Measurements from ENCODE around the gene SLC5A2. TPM values are rescaled to one million over a fixed set of nuclear protein-coding genes. Genes with fewer than 3 reads are reported as not detected.
"Not testable (repeated sequence)": the region's sequence is repeated elsewhere in the genome, so short reads cannot be mapped to it uniquely, and the experiment has no call there.

The SLC5A2 gene
- total RNA-seq, 1 experiment from 2014 or later = not detected

DNA sequence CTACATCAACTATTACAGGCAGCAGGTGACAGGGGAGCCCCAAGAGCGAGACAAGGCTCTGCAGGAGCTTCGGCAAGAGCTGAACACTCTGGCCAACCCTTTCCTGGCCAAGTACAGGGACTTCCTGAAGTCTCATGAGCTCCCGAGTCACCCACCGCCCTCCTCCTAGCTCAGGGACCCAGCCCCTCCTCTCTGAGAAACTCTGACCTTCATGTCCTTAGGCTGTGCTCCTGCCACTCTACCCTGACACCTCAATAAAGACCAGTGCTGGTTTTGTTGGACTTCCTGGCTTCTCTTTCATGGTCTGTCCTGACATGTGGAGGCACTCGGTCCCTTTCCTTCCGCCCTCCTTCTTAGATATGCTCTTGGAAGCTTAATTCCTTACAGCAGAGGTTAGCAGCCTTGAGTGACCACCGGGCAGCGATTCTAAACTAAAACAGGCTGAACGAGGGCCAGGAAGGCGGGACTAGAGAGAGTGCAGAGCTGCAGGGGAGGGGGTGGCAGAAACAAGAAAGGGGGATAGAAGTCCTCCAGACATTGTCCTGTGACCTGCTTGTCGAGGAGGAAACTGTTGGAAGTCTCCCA, 45.7 kb downstream of the SLC5A2 start:
- H3K4me1 ChIP-seq (replicated peaks) = no peaks in the 10 kb centered on the region
- peaks cover 17% of the 10 kb centered on the region for H3K27me3 ChIP-seq (replicated peaks)
- no peaks in the 10 kb centered on the region for H3K9me3 ChIP-seq (replicated peaks)
- H3K36me3 ChIP-seq = no peaks in the 10 kb centered on the region
- no peak for DNase-seq (ENCODE audit: low read depth in 1 of 2, low spot score in 2 of 2)
- no peak overlapping the region for H3K4me3 ChIP-seq
- H3K27ac ChIP-seq = no peak overlapping the region

DNA sequence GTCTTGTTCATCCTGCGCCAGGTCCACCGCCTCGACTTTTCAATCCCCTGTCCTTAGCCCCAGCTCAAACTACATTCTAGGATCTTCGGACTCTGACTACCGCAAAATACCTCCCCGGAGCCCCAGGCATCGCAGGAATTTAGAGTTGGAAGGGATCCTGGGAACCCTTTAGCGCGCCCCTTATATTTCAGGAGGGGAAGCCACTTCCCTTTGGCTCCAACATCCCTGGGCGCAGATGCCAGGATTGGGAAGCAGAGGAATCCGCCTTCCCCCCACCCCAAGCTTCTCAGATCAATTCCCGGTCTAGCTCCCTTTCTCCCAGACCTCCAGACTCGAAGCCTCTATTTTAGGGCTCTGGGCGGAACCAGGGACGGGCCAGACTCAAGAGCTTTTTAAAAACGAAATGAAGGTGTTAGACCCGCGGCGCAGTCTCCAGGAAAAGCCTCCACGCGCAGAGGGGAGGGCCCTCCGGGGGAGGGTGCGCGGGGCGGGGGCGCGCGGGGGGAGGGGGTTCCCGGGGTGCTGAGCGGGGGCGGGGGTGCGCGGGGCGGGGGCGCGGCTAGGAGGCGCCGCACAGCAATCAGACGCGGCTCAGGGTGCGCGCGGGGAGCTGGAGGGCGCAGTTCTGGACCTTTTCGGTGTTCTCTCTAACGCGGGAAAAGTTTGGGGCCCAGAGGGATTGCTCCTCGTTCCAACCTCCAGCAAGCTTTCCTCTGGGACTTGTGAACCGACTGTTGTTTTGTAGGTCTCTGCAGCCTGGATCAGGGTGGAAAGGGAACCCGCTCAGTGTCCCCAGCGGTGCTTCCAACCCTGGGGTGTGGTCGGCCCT, 46.4 kb downstream of the SLC5A2 start:
- Histone ChIP-seq H3K27ac (no peak overlapping the region), H3K4me1 (replicated peaks) (no peaks in the 10 kb centered on the region), H3K36me3 (no peaks in the 10 kb centered on the region), H3K4me3 (no peak overlapping the region), H3K27me3 (replicated peaks) (peaks cover 17% of the 10 kb centered on the region), H3K9me3 (replicated peaks) (no peaks in the 10 kb centered on the region)
- DNase-seq (ENCODE audit: low read depth in 1 of 2, low spot score in 2 of 2) = no peak

DNA sequence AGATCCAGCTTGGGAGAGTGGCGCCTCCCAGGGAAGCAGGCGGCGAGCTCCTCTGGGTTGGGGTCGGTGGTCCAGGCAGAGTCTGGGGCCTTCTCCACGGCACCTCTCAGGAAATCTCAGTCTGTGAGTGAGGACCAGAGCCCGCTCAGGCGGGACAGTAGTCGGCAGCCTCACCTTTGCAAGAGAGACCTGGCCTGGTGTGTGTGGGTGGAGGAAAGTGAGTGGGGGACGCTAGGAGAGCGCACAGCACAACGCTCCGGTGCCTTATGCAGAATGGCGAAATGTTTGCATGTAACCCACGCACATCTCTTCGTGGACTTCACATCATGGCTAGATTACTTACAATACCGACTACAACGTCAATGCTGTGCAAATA, 47.0 kb downstream of the SLC5A2 start:
- H3K36me3 ChIP-seq = no peaks in the 10 kb centered on the region
- no peak for DNase-seq (ENCODE audit: low read depth in 1 of 2, low spot score in 2 of 2)
- H3K4me3 ChIP-seq = no peak overlapping the region
- H3K27me3 ChIP-seq (replicated peaks) = peaks cover 17% of the 10 kb centered on the region
- no peaks in the 10 kb centered on the region for H3K4me1 ChIP-seq (replicated peaks)
- H3K9me3 ChIP-seq (replicated peaks) = no peaks in the 10 kb centered on the region
- no peak overlapping the region for H3K27ac ChIP-seq

DNA sequence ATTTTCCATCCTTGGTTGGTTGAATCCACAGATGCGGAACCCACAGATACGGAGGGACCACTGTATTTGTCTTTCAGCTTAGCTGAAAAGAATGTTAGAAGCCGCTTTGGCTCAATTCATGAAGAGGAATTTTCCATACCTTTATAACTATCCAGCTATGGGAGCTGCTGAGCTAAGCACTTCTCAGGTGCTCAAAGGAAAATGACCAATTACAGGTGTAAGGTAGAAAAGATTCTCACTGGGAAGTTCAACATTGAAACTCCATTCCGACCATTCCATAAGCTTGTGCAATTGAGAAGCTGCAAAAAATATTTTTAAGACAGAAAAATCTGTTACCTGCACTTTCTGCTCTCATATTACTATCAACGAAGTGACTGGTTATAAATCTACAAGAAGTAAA, 47.5 kb downstream of the SLC5A2 start:
- no peaks in the 10 kb centered on the region for H3K9me3 ChIP-seq (replicated peaks)
- H3K36me3 ChIP-seq = no peaks in the 10 kb centered on the region

DNA sequence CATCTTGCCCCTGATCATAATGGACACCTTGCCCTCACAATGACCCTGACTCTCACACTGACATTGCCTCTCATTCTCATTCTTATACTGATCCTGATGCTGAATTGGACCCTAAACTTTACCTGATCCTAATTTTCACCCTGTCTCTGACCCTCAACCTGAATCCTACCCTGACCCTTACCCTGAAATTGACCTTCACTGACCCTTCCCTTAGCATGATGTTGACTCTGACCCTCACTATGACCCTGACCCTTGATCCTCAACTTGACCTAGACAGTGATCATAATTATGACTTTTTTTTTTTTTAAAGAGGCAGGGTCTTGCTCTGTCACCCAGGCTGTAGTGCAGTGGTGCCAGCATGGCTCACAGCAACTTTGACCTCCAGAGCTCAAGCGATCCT, 48.2 kb downstream of the SLC5A2 start:
- H3K4me3 ChIP-seq = no peak overlapping the region
- no peaks in the 10 kb centered on the region for H3K36me3 ChIP-seq
- peaks cover 17% of the 10 kb centered on the region for H3K27me3 ChIP-seq (replicated peaks)
- no peaks in the 10 kb centered on the region for H3K4me1 ChIP-seq (replicated peaks)
- DNase-seq (ENCODE audit: low read depth in 1 of 2, low spot score in 2 of 2) = no peak
- no peak overlapping the region for H3K27ac ChIP-seq
- H3K9me3 ChIP-seq (replicated peaks) = no peaks in the 10 kb centered on the region

More for the DNA sequence above, 47.5 kb downstream of the SLC5A2 start:
- no peak overlapping the region for H3K4me3 ChIP-seq
- no peak for DNase-seq (ENCODE audit: low read depth in 1 of 2, low spot score in 2 of 2)
- no peaks in the 10 kb centered on the region for H3K4me1 ChIP-seq (replicated peaks)
- H3K27me3 ChIP-seq (replicated peaks) = peaks cover 17% of the 10 kb centered on the region
- no peak overlapping the region for H3K27ac ChIP-seq

DNA sequence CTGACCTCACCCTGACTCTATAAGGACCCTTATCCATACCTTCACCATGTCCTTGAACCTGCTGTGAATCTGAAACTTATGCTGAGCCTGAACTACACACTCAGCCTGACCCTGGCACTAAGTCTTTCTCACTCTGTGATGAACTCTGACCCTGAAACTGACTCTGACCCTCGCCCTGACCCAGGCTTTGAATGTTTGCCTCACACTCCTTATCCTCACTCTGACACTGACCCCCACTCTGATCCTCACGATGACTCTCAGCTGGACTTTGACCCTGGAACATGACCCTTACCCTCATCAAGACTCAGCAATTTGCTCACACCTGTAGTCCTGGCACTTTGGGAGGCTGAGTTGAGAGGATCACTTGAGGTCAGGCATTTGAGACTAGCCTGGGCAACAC, 49.2 kb downstream of the SLC5A2 start:
- Histone ChIP-seq H3K27ac (no peak overlapping the region), H3K36me3 (no peaks in the 10 kb centered on the region), H3K9me3 (replicated peaks) (no peaks in the 10 kb centered on the region), H3K4me1 (replicated peaks) (no peaks in the 10 kb centered on the region), H3K4me3 (no peak overlapping the region), H3K27me3 (replicated peaks) (peaks cover 17% of the 10 kb centered on the region)
- no peak for DNase-seq (ENCODE audit: low read depth in 1 of 2, low spot score in 2 of 2)

DNA sequence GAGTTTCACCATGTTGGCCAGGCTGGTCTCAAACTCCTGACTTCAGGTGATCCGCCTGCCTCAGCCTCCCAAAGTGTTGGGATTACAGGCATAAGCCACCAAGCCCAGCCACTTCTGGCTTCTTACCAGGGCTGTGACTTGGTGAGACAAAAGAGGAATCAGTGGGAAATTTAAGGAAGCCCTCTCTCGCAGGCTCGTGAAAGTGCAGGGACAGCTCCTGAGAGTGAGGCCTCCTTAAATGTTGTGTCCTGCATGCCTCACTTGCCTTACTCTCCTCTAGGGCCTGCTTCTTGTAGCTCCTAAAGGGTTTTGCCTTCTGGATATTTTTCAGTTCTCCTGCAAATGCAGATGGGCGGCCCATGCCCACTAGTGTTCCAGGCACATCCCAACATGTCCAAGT, 50.0 kb downstream of the SLC5A2 start:
- peaks cover 21% of the 10 kb centered on the region for H3K27me3 ChIP-seq (replicated peaks)
- no peaks in the 10 kb centered on the region for H3K9me3 ChIP-seq (replicated peaks)
- H3K4me1 ChIP-seq (replicated peaks) = 0 out of 2 replicates have a peak, but pooled peaks cover 3% of the 10 kb centered on the region
- no peak overlapping the region for H3K27ac ChIP-seq
- H3K36me3 ChIP-seq = no peaks in the 10 kb centered on the region
- DNase-seq (ENCODE audit: low read depth in 1 of 2, low spot score in 2 of 2) = no peak
- no peak overlapping the region for H3K4me3 ChIP-seq

DNA sequence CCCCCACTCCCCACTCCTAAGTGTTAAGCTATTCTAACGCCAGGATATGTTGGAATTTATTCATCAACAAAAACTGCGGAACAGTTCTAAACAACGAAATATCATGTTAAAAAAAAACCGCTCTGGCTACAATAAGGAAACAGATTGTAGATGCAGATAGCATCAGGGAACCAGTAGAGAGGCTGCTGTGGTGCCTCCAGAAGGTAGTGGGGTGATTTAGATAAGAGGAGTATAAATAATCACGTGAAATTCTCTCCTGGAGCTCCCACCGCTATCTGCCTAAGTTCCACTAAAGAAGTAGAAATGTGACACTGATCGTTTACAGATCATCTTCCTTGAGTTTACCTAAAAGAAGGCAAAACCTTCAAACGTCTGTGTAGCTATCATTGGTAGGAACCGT, 52.8 kb downstream of the SLC5A2 start:
- Histone ChIP-seq H3K4me1 (replicated peaks) (0 out of 2 replicates have a peak, but pooled peaks cover 3% of the 10 kb centered on the region), H3K9me3 (replicated peaks) (no peaks in the 10 kb centered on the region), H3K36me3 (no peaks in the 10 kb centered on the region), H3K27me3 (replicated peaks) (peaks cover 5% of the 10 kb centered on the region; the same call in 1 of the 2 replicates), H3K27ac (no peak overlapping the region), H3K4me3 (no peak overlapping the region)
- no peak for DNase-seq (ENCODE audit: low read depth in 1 of 2, low spot score in 2 of 2)

DNA sequence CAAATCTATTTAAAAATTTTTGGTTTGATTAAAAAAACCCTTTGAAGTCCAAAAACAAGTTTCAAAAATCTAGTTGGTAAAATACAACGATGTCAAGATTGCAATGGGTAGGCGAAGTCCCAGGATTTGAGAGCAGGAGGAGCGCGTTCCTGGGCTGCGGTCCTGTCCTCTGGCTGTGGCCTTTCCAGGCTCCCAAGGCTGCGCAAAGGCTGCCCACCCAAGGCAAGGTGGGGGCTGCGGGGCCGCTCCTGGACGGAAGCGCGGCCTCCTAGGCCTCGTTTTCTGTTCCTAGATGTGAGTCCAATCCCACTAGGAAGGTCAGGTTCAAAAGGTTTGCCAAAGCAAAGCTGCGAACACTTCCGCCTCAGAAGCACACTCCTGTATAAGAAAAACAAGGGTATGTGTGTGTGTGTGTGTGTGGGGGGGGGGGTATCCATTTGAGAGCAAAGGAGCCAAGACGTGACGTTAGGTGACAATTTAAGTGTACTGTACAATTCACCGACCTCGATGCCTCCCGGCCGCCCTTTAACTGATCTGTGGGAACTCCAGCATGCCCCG, 54.0 kb downstream of the SLC5A2 start:
- Histone ChIP-seq H3K27ac (no peak overlapping the region), H3K4me1 (replicated peaks) (0 out of 2 replicates have a peak, but pooled peaks cover 3% of the 10 kb centered on the region), H3K4me3 (no peak overlapping the region), H3K9me3 (replicated peaks) (no peaks in the 10 kb centered on the region), H3K27me3 (replicated peaks) (0 out of 2 replicates have a peak, but pooled peaks cover 4% of the 10 kb centered on the region), H3K36me3 (no peaks in the 10 kb centered on the region)
- DNase-seq (ENCODE audit: low read depth in 1 of 2, low spot score in 2 of 2) = no peak

DNA sequence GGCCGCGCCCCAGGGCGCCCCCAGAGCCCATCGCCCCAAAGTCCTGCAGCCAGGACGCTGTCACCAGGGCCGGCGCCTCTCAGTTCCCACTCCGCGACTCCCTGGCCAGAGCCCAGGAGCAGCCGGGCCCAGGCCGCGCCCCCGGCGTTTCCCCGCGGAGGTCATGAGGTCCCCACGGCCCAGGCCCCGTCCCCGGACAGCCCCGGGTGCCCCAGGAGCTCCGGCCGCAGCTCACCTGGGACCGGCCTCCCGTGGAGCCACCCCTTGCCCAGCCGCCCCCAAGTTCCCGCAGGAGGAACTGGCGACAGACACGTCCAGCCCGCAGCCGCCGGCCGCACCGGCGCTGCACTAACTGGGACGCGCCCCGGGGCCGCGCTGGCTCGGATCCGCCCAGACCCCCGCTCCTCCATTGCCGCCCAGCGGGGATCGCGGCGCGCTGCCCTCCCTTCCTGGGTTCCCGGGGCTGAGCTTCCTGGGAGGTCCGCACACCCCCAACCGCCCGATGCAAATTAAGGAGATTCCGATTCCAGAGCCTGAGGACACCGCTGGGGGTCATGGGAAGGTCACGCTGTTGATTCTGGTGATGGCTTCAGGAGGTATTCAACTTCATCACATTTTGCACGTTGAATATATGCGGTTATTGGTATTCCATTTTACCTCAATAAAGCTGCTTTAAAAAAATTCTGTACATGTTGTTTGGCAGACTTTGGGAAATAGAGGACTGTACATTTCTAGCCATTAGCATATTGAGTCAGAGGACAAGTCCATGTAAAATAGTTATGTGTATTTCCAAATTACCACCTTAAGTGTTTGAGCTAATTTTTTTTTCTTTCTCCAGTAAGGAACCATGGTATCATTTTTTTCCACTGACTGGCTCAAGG, 54.7 kb downstream of the SLC5A2 start:
- no peaks in the 10 kb centered on the region for H3K36me3 ChIP-seq
- 0 out of 2 replicates have a peak, but pooled peaks cover 4% of the 10 kb centered on the region for H3K27me3 ChIP-seq (replicated peaks)
- no peaks in the 10 kb centered on the region for H3K9me3 ChIP-seq (replicated peaks)
- H3K4me3 ChIP-seq = 0 out of 2 replicates have a peak overlapping the region, but pooled peaks have one; percentile 4
- H3K4me1 ChIP-seq (replicated peaks) = 0 out of 2 replicates have a peak, but pooled peaks cover 3% of the 10 kb centered on the region
- no peak for DNase-seq (ENCODE audit: low read depth in 1 of 2, low spot score in 2 of 2)
- H3K27ac ChIP-seq = no peak overlapping the region

DNA sequence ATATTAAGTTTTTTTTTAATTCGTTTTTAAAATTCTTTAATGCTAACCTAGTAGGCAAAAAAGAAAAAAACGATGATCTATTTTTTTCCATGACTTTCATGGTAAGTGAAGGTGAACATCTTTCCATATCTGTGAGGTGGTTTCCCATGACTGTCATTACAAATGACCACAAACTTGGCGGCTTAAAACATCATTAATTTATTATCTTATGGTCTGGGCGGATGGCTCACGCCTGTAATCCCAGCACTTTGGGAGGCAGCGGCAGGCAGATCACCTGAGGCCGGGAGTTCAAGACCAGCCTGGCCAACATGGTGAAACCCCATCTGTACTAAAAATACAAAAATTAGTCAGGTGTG, 55.3 kb downstream of the SLC5A2 start:
- H3K27ac ChIP-seq; H3K4me1 ChIP-seq (replicated peaks); H3K27me3 ChIP-seq (replicated peaks); H3K4me3 ChIP-seq; DNase-seq (ENCODE audit: low read depth in 1 of 2, low spot score in 2 of 2); H3K9me3 ChIP-seq (replicated peaks); H3K36me3 ChIP-seq: not testable (repeated sequence)

DNA sequence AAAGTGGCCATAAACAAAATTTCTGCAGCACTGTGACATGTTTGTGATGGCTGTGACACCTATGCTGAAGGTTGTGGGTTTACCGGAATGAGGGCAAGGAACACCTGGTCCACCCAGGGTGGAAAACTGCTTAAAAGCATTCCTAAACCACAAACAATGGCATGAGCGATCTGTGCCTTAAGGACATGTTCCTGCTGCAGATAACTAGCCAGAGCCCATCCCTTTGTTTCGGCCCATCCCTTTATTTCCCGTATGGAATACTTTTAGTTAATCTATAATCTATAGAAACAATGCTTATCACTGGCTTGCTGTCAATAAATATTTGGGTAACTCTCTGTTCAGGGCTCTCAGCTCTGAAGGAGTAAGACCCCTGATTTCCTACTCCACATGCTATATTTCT, 56.8 kb downstream of the SLC5A2 start:
- DNase-seq (ENCODE audit: low read depth in 1 of 2, low spot score in 2 of 2); H3K27ac ChIP-seq; H3K4me3 ChIP-seq; H3K27me3 ChIP-seq (replicated peaks); H3K36me3 ChIP-seq; H3K4me1 ChIP-seq (replicated peaks); H3K9me3 ChIP-seq (replicated peaks): not testable (repeated sequence)

Measured in SJSA1 (cell line).